HEK293 (cell line): ENCODE measurements around the gene KDM5D.

Experiments
- GLI4 ChIP-seq: fragments of 450-650 bp; formaldehyde crosslinking; IDR thresholded peaks from 2 replicates; pipeline ENCODE4 v1.5.1; 2016; ENCODE audit warnings: missing biosample characterization, missing genetic modification characterization
- HOXD13 ChIP-seq: sonication (generic); formaldehyde crosslinking; IDR thresholded peaks from 2 replicates; pipeline ENCODE4 v1.8.0; 2022; ENCODE audit warnings: missing genetic modification reagents, borderline replicate concordance
- ZNF292 ChIP-seq: fragments of 450-650 bp; formaldehyde crosslinking; IDR thresholded peaks from 2 replicates; pipeline ENCODE4 v1.5.1; 2016; ENCODE audit warnings: low read depth, missing biosample characterization, missing genetic modification characterization, borderline replicate concordance
- TF ChIP-seq, protein P1 (sequence below): fragments of 450-650 bp; formaldehyde crosslinking; IDR thresholded peaks from 2 replicates; pipeline ENCODE4 v1.5.1; 2017; ENCODE audit warnings: missing biosample characterization, missing genetic modification characterization
- TF ChIP-seq, protein P2 (sequence below): fragments of 450-650 bp; formaldehyde crosslinking; IDR thresholded peaks from 2 replicates; pipeline ENCODE4 v1.5.1; 2016; ENCODE audit warnings: missing biosample characterization, missing genetic modification characterization, low read depth
- TF ChIP-seq, protein P3 (sequence below): fragments of 450-650 bp; formaldehyde crosslinking; IDR thresholded peaks from 2 replicates; pipeline ENCODE4 v1.5.1; 2016; ENCODE audit warnings: missing biosample characterization, missing genetic modification characterization

DNA sequence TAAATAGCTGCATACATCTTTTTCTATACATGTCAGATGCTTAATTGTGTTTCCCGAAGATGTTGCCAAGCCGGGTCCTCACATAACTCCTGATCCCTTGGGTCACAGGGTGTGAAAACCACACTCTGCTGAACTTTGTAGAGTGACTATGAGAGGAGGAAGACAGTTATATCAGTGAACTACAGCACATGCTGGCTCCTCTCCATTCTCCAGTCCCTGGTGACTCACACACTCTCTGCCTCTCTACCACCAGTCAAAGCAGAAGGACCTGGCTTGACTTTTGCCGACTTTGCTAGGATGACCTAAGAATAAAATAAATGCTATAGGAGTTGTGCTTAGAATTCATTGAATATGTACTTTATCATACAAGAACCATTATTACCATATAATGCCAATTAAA lies 23.8 kb upstream of the KDM5D start:
- TF ChIP-seq, protein P1, sequence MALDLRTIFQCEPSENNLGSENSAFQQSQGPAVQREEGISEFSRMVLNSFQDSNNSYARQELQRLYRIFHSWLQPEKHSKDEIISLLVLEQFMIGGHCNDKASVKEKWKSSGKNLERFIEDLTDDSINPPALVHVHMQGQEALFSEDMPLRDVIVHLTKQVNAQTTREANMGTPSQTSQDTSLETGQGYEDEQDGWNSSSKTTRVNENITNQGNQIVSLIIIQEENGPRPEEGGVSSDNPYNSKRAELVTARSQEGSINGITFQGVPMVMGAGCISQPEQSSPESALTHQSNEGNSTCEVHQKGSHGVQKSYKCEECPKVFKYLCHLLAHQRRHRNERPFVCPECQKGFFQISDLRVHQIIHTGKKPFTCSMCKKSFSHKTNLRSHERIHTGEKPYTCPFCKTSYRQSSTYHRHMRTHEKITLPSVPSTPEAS: no peak
- no peak for TF ChIP-seq ZNF292 (tag by site-specific recombination)
- TF ChIP-seq, protein P2, sequence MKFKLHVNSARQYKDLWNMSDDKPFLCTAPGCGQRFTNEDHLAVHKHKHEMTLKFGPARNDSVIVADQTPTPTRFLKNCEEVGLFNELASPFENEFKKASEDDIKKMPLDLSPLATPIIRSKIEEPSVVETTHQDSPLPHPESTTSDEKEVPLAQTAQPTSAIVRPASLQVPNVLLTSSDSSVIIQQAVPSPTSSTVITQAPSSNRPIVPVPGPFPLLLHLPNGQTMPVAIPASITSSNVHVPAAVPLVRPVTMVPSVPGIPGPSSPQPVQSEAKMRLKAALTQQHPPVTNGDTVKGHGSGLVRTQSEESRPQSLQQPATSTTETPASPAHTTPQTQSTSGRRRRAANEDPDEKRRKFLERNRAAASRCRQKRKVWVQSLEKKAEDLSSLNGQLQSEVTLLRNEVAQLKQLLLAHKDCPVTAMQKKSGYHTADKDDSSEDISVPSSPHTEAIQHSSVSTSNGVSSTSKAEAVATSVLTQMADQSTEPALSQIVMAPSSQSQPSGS: no peak
- no peak for TF ChIP-seq HOXD13 (CRISPR knock-in tag)
- TF ChIP-seq, protein P3, sequence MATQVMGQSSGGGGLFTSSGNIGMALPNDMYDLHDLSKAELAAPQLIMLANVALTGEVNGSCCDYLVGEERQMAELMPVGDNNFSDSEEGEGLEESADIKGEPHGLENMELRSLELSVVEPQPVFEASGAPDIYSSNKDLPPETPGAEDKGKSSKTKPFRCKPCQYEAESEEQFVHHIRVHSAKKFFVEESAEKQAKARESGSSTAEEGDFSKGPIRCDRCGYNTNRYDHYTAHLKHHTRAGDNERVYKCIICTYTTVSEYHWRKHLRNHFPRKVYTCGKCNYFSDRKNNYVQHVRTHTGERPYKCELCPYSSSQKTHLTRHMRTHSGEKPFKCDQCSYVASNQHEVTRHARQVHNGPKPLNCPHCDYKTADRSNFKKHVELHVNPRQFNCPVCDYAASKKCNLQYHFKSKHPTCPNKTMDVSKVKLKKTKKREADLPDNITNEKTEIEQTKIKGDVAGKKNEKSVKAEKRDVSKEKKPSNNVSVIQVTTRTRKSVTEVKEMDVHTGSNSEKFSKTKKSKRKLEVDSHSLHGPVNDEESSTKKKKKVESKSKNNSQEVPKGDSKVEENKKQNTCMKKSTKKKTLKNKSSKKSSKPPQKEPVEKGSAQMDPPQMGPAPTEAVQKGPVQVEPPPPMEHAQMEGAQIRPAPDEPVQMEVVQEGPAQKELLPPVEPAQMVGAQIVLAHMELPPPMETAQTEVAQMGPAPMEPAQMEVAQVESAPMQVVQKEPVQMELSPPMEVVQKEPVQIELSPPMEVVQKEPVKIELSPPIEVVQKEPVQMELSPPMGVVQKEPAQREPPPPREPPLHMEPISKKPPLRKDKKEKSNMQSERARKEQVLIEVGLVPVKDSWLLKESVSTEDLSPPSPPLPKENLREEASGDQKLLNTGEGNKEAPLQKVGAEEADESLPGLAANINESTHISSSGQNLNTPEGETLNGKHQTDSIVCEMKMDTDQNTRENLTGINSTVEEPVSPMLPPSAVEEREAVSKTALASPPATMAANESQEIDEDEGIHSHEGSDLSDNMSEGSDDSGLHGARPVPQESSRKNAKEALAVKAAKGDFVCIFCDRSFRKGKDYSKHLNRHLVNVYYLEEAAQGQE (tag by site-specific recombination): no peak
- no peak for TF ChIP-seq GLI4 (tag by site-specific recombination)
